Activated T-cell treated with anti-CD3 and anti-CD28 coated beads, Interleukin-2, amount 50 U/mL, for 48 hours (primary cell): Measurements from ENCODE around the gene RNF19B.
A peak's percentile ranks its signal among the peaks of the same experiment; 100 is the strongest.

ENCODE experiments used
- DNase-seq, 2 experiments: peaks; one replicate each; pipeline ENCODE4 v3.0.0-alpha.2; 2020

RNF19B gene

DNA sequence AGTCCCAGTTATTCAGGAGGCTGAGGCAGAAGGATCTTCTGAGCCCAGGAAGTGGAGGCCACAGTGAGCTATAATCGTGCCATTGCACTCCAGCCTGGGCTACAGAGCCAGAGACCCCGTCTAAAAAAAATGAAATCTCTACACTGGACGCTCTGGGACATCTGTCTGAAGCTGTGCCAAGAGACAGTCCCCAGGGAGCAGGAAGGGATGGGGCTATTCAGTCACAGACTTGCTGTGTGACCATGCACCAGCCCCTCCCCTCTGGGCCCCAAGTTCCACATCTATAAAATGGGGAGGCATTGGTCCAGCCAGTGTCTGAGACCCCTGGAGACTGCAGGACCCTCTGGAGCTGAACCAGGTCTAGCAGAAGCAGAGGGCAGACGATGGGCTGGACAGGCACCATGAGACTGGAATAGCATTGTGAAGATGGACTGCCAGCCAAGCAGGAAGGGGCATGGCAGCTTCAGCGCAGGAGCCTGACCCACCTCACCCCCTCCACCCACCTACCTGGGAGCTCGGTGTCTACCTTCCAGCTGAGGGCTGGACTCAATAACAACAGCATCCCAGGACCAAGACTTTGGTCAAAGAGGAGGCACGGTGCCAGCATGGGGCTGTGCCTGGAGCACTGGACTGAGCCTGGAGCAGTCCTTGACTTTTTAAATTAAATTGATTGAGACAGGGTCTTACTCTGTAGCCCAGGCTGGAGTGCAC is 64.9 kb downstream of the RNF19B start:
- DNase-seq: no peak

DNA sequence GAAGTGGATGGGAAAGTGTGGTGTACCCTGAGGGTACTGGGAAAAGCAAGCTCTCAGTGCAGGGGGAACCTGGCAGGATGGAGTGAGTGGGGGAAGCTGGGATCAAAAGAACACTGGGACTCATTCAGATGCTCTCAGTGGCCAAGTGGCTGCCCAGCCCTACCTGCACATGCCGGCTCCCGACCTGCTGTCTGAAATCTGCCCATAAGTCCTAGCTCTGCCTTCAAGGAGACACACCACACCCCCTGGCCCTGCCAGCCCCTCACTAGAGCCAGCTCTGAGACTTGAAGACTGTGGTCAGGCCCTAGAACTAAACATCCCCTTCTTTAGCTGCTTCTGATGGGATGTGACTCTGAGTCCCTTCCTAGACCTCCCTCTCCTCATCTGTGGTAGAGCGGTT is 65.7 kb downstream of the RNF19B start:
- no peak for DNase-seq

DNA sequence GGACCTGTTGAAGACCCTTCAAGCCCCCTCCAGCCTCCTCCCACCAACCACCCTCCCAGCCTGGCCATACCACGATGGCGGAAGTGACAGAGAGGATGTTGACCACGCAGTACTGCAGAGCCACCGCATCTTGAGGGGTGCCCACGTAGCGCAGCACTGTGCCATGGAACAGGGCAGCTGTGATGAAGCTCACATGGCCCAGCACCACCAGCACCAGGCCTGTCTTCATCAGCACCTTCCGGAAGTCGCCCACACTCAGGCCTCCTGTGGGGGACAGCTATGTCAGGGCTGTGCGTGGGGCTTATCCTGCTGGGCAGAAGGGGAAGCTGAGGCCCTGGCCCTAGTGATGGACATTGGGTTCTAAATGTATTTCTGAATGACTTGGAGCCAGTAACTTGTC is 66.6 kb downstream of the RNF19B start:
- DNase-seq: no peak

DNA sequence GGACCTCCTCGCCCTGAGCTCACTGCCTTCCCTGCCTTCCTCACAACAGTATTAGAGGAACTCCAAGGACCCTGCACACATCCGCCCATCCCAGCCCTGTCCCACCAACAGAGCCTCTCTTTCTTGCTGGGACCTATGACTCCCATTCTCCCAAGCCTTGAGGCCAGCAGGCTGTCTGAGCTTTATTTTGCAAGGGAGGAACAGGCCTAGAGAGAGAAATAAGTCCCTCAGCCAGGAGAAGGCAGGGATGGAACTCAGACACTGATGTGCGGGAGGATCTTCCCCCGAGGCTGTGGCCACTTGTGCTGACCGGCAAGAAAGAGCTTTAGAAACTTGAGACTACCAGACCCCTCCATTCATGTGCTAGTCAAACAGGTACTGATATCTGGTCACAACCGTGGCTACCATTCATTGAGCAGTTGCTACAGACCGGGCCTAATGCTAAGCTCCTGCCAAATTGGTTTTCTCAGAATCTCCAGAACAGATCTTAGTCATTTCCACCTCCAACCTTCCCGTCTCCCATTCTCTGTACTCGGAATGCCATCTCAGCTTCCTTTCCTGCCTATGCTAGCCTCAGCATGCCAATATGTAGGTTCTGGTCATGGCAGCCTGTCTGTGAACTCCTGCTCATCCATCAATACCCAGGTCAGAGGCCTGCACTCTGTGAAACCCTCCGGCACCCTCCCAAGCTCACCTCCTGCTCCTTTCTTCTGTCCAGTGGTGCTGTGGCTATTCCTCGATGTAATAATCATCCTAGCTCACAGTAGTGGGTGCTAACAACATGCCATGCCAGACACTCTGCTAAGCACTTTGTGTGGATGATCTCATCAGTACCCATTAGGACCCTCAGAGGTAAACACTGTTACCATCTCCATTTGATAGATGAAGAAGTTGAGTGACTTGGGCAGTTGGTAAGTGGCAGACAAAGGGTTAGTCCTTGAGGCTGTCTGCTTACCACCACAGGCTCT is 67.2 kb downstream of the RNF19B start:
- DNase-seq: no peak

DNA sequence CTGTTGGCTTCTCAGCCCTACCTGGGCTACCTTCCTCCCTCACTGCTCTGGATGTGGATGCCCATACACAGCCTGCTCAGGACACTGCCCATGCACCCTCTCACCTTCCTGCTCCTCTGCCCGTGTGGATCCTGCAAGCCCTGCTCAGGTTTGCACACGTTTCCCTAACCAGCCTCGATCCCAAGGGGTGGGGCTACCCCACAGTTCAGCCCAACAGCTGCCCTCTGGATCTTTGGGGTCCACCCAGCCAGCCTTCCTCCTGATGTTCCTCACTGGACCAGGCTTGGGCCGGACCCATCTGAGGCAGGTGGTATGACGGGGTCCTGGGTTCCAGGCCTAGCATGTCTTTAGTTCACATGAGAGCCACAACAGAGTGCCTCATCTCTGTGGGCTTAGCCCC is 68.2 kb downstream of the RNF19B start:
- no peak for DNase-seq

DNA sequence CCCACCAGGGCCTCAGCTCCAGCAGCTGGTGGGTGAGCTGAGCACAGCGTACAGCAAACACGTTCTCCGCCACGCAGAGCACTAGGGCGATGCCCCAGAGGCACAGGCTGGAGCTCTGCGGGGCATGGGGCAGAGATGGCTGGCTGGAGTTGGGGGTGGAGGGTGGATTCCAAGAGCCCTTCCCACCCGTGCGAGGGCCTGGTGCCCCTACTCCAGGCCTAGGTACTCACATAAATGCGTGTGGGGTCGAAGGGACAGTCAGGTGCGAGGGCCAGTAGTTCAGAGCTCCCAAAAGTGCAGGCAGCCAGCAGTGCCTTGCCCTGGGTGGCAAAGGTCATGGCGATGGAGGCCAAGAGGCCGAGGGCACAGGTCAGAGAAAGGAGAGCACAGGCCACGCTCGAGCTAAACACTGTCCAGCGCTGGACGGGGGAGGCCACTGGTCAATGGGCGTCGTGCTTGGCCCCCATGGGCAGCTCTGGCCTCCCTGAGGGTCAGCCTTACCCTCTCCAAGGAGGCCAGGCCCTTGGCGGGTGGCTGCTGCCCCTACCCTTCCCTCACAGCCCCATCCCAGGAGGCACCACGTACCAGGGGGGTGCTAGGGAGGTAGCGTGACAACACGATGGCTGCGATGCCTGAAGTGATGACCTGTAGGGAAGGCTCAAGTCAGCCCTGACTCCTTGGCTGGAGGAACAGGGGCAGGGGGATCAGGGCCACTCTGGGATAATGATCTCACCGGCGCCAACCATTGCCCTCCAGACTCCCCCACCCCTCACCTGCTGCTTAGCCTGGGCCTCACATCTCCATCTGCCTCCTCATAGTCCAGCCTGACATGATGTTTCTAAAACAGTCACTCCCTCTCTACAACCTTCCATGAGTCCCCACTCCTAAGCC is 69.0 kb downstream of the RNF19B start:
- no peak for DNase-seq

DNA sequence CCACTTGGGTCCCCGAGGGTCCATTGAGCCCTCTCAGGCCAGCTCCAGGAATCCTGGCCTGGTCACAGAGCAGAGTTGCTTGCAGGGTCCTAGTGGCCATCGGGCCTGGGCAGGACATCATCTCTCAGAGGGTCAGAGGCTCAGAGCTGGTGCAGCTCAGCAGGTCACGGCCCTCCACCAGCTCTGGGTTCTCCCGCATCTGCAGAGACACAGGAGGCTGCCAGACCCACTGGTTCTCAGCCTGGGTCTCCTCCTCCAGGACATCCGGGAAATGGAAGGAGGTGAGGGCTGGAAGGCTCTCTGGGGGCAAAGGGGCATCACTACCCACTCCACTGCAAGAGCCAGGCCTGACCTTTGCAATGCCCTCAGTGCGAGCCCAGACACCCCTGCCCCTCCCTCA is 69.9 kb downstream of the RNF19B start:
- no peak for DNase-seq

DNA sequence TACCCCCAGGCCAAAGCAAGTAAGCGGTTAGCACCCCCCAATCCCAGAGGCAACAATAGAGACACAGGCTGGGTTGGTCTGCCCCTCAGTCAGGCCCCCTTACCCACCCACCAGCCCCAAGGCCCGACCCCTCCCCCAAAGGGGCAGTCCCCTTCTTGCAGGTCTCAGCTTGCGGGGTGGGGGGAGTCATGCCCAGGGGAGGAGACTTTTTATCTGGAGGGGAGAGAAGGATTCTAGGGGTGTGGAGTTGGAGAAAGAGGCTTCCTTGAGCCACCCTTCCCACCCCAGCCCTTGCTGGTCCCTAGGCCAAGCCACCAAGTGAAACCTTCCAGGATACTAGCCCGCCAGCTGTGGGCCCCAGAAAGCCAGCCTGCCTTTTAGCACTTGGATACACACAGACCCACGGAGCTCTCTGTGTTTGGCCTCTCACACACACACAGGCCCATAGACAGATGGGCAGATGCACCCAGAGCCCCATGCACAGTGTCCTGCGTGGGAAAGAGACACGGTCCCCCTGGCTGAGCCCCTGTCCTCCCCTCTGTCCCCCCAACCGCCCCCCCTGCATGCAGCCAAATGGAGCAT is 70.5 kb downstream of the RNF19B start:
- no peak for DNase-seq

DNA sequence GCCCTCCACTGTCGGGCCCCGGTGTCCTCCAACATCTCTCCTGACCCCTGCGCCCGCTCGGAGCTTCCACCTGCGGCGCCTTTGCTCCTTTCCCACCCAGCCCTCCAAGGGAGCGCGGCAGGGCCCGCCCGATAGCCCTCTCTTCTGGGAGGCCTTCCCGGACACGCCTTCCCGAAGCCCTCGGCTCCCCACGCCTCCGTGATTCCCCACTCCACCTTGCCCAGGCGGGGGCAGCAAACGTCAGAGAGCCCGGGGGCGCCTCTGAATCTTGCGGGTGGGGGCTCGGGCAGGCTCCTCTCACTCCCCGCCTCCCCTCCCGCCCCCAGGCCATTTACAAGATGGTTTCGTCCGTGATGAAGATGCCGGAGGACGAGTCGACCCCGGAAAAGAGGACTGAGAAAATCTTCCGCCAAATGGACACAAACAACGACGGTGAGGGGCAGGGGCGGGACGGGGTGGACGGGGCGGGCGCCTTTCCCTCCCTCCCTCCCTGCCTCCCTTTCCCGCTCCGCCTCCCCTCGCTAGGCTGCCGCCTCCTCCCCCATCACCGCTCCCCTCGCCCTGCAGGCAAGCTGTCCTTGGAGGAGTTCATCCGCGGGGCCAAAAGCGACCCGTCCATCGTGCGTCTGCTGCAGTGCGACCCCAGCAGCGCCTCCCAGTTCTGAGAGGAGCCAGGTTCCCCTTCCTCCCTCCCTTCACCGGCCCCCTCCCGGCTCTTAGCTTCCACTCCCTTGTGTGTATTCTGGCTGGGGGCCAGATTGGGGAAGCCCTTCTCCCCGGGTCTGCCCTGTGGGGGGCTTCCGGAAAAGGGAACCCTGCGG is 71.2 kb downstream of the RNF19B start:
- DNase-seq: peak in 1 of 2 experiments; percentile 47

DNA sequence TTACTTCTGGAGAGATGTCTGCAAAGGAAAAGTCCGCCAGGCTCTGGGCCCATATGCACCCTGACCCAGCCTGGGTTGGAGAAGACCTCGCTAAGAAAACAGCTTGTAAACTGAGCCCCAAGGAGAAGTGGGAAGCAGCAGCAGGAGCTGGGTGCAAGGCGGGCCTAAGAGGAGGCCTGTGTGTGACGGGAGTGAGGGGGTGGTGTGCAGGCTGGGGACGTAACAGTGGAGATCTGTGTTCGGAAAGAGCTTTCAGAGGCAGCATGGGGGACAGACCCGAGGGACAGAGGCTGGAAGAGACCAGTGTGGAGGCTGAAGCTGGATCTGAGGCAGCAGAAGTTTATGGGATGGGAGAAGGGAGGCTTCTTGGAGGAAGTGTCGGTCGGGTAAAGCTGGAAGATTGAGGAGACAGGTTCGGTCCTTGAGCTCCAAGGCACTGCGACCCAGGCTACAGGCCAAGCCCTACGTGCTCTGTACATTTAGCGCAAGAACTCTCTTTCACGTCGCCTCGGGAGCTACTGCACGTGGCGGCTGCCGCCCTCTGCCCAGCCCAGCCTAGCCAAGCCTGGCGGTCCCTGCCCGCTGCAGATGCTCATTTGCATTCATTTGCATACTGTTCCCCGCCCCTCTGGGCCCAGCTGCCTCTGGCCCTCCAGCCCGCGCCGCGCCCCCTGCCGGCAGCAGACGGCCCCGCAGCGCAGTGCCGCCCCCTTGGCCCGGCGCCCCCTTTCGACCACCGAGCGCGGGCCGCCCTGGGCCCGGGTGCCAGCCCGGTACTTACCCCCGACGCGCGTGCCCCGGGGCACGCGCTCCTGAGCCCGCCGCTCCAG is 72.0 kb downstream of the RNF19B start:
- peak; percentile 70 to 78 for DNase-seq

DNA sequence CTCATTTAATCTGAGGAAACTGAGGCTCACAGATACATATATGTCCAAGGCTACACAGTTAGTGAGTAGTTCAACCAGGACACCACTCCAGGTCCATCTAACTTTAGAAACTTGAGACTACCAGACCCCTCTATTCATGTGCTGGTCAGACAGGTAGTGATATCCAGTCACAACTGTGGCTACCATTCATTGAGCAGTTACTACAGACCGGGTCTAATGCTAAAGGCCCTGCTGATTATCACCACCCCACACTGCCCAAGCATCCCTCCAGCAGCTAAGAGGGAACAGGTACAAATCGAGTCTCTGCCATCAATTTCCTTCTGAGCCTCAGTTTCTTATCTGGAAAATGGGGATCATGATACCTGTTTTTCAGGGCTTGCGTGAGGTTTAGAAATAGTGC is 73.0 kb downstream of the RNF19B start:
- DNase-seq: no peak

DNA sequence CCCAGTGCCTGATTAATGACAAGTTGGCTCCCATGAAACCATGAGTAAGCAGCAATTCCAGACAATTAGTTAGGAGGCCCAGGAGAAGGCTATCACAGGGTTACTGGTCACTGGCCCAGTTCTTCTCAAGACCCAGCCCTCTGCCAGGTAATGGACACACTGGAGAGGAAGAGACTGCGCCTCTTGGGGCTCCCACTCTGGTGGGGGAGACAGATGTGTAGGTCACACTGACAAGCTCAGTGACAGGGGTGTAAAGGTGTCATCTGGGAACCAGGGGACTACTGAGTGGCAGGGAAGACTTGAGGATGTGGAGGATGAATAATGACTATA is 73.4 kb downstream of the RNF19B start:
- DNase-seq: no peak

DNA sequence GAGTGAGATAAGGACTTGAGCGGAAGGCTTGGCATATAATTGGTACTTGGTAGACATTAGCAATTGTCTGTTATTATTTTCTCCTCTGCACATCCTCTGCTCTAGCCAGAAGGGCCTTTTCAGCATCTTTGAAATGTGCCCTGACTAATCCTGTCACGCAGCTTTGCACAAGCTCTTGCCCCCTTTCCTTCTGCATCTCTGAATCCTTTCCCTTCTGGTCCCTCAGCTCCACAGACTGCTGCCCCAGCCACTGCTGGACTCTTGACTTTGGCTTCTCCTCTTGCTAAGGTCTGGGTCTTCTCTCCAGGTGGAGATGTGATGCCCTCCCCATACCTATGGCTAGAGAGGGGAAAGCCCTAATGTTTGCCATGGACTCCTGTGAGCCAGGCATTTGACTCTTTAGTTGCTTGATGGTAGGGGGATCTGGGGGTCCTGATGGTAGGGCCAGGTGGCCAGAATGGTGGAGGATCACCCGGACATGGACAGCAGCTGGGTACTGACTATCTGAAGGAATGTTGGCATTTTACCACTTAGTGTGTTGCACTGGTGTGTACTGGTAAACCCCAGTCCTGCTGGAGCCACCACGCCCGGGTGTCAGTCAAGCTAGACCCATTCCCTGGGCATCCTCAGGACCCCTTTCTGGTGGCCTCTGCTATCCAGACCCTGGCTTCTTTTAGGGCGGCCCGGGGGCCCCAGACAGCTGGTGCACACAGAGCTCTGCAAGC is 73.9 kb downstream of the RNF19B start:
- DNase-seq: no peak

DNA sequence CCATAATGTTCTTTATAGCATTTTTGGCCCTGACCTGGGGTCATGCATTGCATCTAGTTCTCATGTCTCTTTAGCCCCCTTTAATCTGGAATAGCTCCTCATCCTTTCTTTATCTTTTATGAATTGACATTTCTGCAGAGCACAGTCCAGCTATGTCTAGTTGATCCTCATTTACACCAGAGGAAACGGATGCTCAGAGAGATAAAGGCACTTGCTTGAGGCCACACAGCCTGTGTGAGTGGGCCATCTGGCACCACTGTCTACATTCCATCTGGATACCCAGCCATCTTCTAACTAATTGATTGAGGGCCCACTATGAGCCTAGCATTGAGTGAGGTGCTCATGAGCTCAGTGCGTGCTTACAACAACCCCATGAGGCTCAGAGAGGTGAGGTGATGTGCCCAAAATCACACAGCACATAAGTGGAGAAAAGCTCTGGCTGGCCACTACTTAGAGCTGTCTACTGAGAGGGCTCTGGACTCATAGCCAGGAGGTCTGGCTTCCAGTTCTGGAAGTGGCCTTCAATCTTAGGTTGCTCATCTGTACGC is 74.8 kb downstream of the RNF19B start:
- no peak for DNase-seq

DNA sequence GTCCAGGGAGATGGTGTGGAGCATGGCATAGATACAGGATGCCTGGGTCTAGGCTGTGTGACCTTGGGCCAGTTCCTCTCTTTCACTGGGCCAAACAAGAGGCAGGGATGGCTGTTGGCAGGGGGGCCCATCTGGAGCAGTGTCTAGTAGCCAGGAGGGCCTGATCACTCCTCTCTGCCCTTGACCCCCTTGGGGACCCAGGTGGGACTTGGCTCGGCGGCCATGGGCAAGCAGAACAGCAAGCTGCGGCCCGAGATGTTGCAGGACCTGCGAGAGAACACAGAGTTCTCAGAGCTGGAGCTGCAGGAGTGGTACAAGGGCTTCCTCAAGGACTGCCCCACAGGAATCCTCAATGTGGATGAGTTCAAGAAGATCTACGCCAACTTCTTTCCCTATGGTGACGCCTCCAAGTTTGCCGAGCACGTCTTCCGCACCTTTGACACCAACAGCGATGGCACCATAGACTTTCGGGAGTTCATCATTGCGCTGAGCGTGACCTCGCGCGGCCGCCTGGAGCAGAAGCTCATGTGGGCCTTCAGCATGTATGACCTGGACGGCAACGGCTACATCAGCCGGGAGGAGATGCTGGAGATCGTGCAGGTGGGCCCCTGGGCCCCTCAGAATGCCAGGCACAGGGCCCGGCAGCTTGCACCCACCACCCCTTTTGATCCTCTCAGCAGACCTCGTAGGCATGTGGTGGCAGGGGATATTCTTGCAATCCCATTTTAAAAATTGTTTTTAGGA is 75.8 kb downstream of the RNF19B start:
- DNase-seq: no peak

DNA sequence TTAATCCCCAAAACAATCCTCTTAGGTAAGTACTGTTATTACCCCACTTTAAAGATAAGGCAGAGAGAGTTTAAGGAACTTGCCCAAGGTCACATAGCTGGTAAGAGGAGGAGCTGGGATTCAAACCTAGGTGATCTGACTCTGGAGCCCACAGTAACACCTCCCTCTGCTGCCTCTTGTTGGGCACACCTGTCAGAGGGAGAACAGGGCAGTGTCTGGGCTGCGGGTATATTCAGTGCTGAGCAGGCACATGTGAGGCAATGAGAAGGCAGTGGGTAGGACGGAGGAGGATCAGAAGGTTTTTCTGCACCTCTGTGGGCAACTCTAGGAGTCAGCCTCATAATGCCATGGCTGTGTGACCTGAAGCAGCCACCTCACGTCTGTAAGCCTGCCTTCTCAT is 76.5 kb downstream of the RNF19B start:
- DNase-seq: no peak

DNA sequence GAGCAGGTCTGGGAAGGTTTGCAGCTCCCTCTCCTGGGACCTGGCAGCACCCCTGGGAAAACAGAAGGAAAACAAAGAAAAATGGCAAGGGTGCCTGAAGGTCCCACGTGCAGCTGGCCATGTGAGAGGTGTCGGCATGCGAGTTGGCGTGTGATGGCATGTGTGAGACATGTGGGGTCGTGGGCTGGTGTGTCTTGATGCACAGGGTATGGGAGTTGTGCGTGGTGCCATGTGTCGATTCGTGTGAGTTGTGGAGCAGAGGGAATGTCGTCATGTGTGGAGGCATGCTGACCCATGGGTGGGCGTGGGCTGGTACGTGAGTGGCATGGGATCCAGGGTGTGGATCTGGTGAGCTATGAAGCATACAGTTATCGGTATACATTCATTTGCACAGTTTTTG is 77.0 kb downstream of the RNF19B start:
- no peak for DNase-seq

DNA sequence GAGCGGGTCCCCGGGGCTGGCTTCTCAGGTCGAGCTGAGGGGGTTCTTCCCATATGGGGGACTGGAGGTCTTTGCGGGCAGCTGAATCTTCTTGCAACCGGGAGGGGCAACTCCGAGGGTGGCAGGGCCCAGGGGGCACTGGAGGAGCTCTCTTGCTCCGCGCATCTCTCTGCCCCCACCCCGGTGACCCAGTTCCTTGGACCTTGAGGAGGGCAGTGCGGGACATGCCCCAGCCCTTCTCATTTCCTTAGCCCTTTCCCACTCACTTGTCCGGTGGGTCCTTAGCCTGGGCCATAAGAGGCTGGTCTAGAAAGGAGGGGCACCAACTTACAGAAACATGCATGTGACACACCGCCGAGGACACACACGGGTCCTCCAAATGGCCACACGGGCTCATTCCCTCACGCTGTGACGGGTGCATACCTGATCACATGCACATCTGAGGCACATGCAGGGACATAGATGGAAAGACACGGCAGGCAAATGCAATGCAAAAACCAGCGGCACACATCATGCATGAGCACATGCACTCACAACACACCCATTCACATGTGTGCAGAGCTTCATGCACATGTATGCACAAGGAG is 77.7 kb downstream of the RNF19B start:
- no peak for DNase-seq
